DND-41 (cell line): Measurements from ENCODE around the gene NBPF10.
"Not testable (repeated sequence)": the region's sequence is repeated elsewhere in the genome, so short reads cannot be mapped to it uniquely, and the experiment has no call there.

Experiments used
- EZH2 ChIP-seq: IDR thresholded peaks from 3 replicates; pipeline ENCODE4 v1.6.1; 2012; ENCODE audit warnings: borderline replicate concordance, low read depth, mild to moderate bottlenecking, moderate library complexity, low read length, inconsistent platforms; ENCODE audit not compliant: severe bottlenecking
- TF ChIP-seq, protein P1 (sequence below): IDR thresholded peaks from 2 replicates; pipeline ENCODE4 v1.5.1; 2012; ENCODE audit warnings: borderline replicate concordance, low read length, moderate library complexity, mild to moderate bottlenecking; ENCODE audit not compliant: poor library complexity, severe bottlenecking; ENCODE audit errors: extremely low read depth

GRCh38 chr1:146174531-146174930 is 29.9 kb upstream of the NBPF10 start:
- TF ChIP-seq, protein P1, sequence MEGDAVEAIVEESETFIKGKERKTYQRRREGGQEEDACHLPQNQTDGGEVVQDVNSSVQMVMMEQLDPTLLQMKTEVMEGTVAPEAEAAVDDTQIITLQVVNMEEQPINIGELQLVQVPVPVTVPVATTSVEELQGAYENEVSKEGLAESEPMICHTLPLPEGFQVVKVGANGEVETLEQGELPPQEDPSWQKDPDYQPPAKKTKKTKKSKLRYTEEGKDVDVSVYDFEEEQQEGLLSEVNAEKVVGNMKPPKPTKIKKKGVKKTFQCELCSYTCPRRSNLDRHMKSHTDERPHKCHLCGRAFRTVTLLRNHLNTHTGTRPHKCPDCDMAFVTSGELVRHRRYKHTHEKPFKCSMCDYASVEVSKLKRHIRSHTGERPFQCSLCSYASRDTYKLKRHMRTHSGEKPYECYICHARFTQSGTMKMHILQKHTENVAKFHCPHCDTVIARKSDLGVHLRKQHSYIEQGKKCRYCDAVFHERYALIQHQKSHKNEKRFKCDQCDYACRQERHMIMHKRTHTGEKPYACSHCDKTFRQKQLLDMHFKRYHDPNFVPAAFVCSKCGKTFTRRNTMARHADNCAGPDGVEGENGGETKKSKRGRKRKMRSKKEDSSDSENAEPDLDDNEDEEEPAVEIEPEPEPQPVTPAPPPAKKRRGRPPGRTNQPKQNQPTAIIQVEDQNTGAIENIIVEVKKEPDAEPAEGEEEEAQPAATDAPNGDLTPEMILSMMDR, result not testable (repeated sequence)
- not testable (repeated sequence) for TF ChIP-seq EZH2
